Stomach (tissue), 9 donors: ENCODE data around the gene TBCC. TPM values are rescaled to one million over a fixed set of nuclear protein-coding genes. Genes with fewer than 3 reads are reported as not detected.
A peak's percentile ranks its signal among the peaks of the same experiment; 100 is the strongest.

ENCODE experiments used
- DNase-seq, 2 donors: peaks; one replicate each; pipeline versions ENCODE4 v3.0.0 to v3.0.0-alpha.2; 2013 to 2019
- H3K27ac ChIP-seq, 5 donors: fragments of 200-600 bp in 4 of 5; sonication (generic) in 4 of 5; one replicate each; pipeline ENCODE4 v1.5.1; 2013 to 2019; ENCODE audit warnings: mild to moderate bottlenecking in 1 of 5, moderate library complexity in 1 of 5
- H3K27me3 ChIP-seq, 3 donors: fragments of 200-600 bp; sonication (generic); one replicate each; pipeline ENCODE4 v1.5.1; 2017 to 2019; ENCODE audit warnings: mixed run types in 1 of 3
- H3K36me3 ChIP-seq, 4 donors: fragments of 200-600 bp; sonication (generic); 1 replicate in 3 of 4; 2 replicates in 1 of 4; pipeline ENCODE4 v1.5.1; 2016 to 2019
- H3K4me1 ChIP-seq, 4 donors: fragments of 200-600 bp; sonication (generic); one replicate each; pipeline ENCODE4 v1.5.1; 2016 to 2019
- H3K4me3 ChIP-seq, 4 donors: fragments of 200-600 bp; sonication (generic) in 3 of 4; one replicate each; pipeline ENCODE4 v1.5.1; 2016 to 2019; ENCODE audit warnings: mild to moderate bottlenecking in 1 of 4
- H3K9me3 ChIP-seq, 4 donors: fragments of 200-600 bp; sonication (generic); one replicate each; pipeline ENCODE4 v1.5.1; 2016 to 2019
- EP300 ChIP-seq: sonication (generic); formaldehyde crosslinking; IDR thresholded peaks from one replicate; pipeline ENCODE4 v1.6.1; 2017; ENCODE audit warnings: antibody characterized with exemption
- POLR2A ChIP-seq, 4 donors: fragments of 450-650 bp; IDR thresholded peaks; one replicate each; pipeline ENCODE4 v1.6.1; 2016; ENCODE audit warnings: antibody characterized with exemption in 4 of 4, control low read depth in 2 of 4, mild to moderate bottlenecking in 1 of 4, moderate library complexity in 1 of 4
- POLR2AphosphoS5 ChIP-seq, 3 donors: sonication (generic); formaldehyde crosslinking; IDR thresholded peaks; one replicate each; pipeline ENCODE4 v1.6.1; 2016; ENCODE audit warnings: antibody characterized with exemption in 3 of 3
- WGBS, 5 donors: extraction: QIAGEN DNeasy Blood & Tissue Kit in 3 of 5; methylation state at CpG; one replicate each; pipeline versions ENCODE4 v1.1.5 to v1.1.7; 2013 to 2018; 5-methylcytosine and 5-hydroxymethylcytosine counted together
- intact Hi-C: fragments of 100-400 bp; cut with DNase I; formaldehyde crosslinking; loops from one replicate; pipeline ENCODE4 v1.15.1; 2023; ENCODE audit warnings: low total_unique reads
- polyA plus RNA-seq, 3 donors: library from polyadenylated mRNA; stranded (reverse); fragments of 200-250 nt; gene quantifications; one replicate each; pipeline ENCODE4 v1.2.3, GENCODE V29; 2013
- total RNA-seq, 5 donors: library from RNA; depleted of rRNA; stranded (reverse); fragments of >200 nt; gene quantifications; one replicate each; pipeline versions ENCODE4 v1.1.0 to v1.2.3, GENCODE V29; 2014 to 2016
- TF ChIP-seq, protein P1 (sequence below), 7 experiments: fragments of 450-650 bp in 4 of 7; fragments of 200-600 bp in 3 of 7; sonication (generic) in 3 of 7; IDR thresholded peaks; one replicate each; pipeline ENCODE4 v1.5.1; 2016 to 2019; ENCODE audit warnings: antibody characterized with exemption in 7 of 7, control low read depth in 2 of 7, mild to moderate bottlenecking in 1 of 7
- donor health status: healthy with polysubstance abuse.
- donor health status: Bipolar disorder and iron deficiency.
- donor health status: healthy.

Gene TBCC
- total and polyA plus RNA-seq, 8 donors = 14.2 to 33.0 (median 18.2) TPM

DNA sequence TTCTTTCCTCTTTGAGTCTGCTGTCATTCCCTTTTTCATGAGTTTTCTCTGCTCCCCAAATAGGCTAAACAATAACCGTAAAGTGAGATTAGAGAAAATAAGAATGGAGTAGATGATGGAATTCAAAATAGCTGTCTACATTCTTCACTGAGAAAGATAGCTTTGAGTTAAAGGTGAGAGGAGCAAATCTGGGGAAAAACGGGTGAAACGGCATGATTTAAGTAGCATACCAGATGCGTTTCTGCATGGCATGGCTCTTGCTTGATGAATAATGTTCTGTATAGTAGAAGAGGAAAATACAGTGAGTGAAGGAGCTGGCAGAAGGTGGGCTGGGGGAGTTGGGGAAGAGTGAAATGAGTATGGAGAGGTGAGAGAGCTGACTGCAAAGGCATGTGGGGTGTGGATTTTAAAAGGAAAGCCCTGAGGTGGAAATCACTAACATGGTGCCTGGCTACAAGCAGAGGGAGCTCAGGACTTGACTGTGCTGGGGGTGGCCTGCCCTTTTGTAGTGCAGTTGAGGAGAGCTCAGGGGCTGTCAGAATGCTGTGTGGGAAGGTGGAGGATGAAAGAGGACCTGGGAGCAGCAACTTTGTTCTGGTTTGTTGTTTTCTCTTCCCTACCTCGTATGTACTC, 44.8 kb upstream of the TBCC start:
- Histone ChIP-seq H3K27me3 (no peaks in the 10 kb centered on the region), H3K4me1 (peaks cover 40 to 68% (median 55%) of the 10 kb centered on the region in 4 donors), H3K4me3 (no peak overlapping the region), H3K9me3 (no peaks in the 10 kb centered on the region), H3K27ac (peak overlapping the region in 3 of 5 donors; percentile 43 to 75 (median 65)), H3K36me3 (no peaks in the 10 kb centered on the region)
- 44 to 55% (median 52%) methylated on average over 5 of the region's 5 CpGs for WGBS, 5 donors
- DNase-seq = no peak
- TF ChIP-seq, protein P1, sequence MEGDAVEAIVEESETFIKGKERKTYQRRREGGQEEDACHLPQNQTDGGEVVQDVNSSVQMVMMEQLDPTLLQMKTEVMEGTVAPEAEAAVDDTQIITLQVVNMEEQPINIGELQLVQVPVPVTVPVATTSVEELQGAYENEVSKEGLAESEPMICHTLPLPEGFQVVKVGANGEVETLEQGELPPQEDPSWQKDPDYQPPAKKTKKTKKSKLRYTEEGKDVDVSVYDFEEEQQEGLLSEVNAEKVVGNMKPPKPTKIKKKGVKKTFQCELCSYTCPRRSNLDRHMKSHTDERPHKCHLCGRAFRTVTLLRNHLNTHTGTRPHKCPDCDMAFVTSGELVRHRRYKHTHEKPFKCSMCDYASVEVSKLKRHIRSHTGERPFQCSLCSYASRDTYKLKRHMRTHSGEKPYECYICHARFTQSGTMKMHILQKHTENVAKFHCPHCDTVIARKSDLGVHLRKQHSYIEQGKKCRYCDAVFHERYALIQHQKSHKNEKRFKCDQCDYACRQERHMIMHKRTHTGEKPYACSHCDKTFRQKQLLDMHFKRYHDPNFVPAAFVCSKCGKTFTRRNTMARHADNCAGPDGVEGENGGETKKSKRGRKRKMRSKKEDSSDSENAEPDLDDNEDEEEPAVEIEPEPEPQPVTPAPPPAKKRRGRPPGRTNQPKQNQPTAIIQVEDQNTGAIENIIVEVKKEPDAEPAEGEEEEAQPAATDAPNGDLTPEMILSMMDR (IDR thresholded peaks at IDR 0.05) = no peak
- TF ChIP-seq POLR2A (IDR thresholded peaks at IDR 0.05) (no peak), POLR2AphosphoS5 (IDR thresholded peaks at IDR 0.05) (no peak), EP300 (no peak)
- intact Hi-C loops = no loop called here

DNA sequence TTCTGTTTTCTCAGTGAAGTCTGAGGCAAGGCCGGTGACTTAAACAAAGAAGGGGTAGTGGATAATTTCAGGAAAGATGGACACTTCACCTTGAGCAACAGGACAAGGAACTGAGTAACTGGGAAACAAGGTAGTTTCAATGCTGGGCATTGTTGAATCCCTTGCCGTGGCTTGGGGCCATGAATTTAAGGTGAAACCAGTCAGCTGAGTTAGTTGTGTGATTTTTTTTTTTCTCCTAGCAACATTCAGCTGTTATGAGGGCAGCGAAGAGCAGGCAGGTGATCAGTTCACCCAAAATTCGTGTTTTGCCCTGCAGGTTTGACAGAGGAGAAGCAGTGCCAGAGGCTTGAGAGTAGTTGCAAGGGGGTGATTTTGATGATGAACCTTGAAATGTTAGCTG, 42.8 kb upstream of the TBCC start:
- Histone ChIP-seq H3K4me3 (no peak overlapping the region), H3K9me3 (no peaks in the 10 kb centered on the region), H3K27me3 (no peaks in the 10 kb centered on the region), H3K36me3 (no peaks in the 10 kb centered on the region), H3K27ac (peak overlapping the region in 4 of 5 donors; percentile 1 to 67 (median 38)), H3K4me1 (peaks cover 47 to 77% (median 66%) of the 10 kb centered on the region in 4 donors)
- 48 to 76% (median 62%) methylated on average over 4 of the region's 4 CpGs for WGBS, 5 donors
- TF ChIP-seq, protein P1 (IDR thresholded peaks at IDR 0.05) = no peak
- no peak for TF ChIP-seq POLR2A (IDR thresholded peaks at IDR 0.05)
- no peak for TF ChIP-seq POLR2AphosphoS5 (IDR thresholded peaks at IDR 0.05)
- no peak for TF ChIP-seq EP300
- intact Hi-C loops = no loop called here
- no peak for DNase-seq

DNA sequence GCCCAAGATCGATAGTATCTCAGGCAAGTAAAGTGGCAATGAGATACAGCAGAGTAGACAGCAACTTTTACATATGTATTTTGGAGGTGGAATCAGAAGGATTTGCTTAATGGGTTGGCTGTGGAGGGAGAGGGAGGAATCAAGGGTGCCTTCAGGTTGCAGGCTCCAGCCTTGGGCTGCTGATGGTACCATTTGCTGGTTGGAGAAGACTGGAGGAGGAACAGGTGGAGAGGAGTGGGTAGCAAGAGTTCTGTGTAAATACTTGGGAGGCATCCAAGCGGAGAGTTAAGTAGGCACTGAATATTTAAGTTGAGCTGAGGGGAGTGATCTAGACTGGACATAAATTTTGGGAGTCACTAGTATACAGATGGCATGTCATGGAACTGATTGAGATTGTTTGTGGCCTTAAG, 41.2 kb upstream of the TBCC start:
- Histone ChIP-seq H3K27ac (peak overlapping the region in 4 of 5 donors; percentile 4 to 100 (median 74)), H3K4me1 (peaks cover 47 to 76% (median 65%) of the 10 kb centered on the region in 4 donors), H3K4me3 (peak overlapping the region in 1 of 4 donors; percentile 1), H3K36me3 (no peaks in the 10 kb centered on the region), H3K9me3 (no peaks in the 10 kb centered on the region), H3K27me3 (no peaks in the 10 kb centered on the region)
- no peak for DNase-seq
- TF ChIP-seq POLR2A (IDR thresholded peaks at IDR 0.05) = no peak
- TF ChIP-seq, protein P1 (IDR thresholded peaks at IDR 0.05) = no peak
- no peak for TF ChIP-seq POLR2AphosphoS5 (IDR thresholded peaks at IDR 0.05)
- intact Hi-C loops = no loop called here
- 64 to 85% (median 77%) methylated on average over 2 of the region's 2 CpGs for WGBS, 5 donors

GRCh38 chr6:42786525-42786985, 40.7 kb upstream of the TBCC start:
- Histone ChIP-seq H3K36me3 (no peaks in the 10 kb centered on the region), H3K4me1 (peaks cover 47 to 71% (median 63%) of the 10 kb centered on the region in 4 donors), H3K4me3 (peak overlapping the region in 2 of 4 donors; percentile 1 to 50), H3K9me3 (no peaks in the 10 kb centered on the region), H3K27ac (peak overlapping the region in 4 of 5 donors; percentile 4 to 100 (median 74)), H3K27me3 (no peaks in the 10 kb centered on the region)
- TF ChIP-seq EP300 = no peak
- no peak for TF ChIP-seq POLR2A (IDR thresholded peaks at IDR 0.05)
- no peak for TF ChIP-seq POLR2AphosphoS5 (IDR thresholded peaks at IDR 0.05)
- TF ChIP-seq, protein P1 (IDR thresholded peaks at IDR 0.05) = no peak
- WGBS, 5 donors = 63 to 76% (median 69%) methylated on average over 3 of the region's 3 CpGs
- DNase-seq = no peak
- intact Hi-C loops = no loop called here
